ENCODE data around the gene SNU13. TPM values are rescaled to one million over a fixed set of nuclear protein-coding genes. Genes with fewer than 3 reads are reported as not detected.
"Not testable (repeated sequence)": the region's sequence is repeated elsewhere in the genome, so short reads cannot be mapped to it uniquely, and the experiment has no call there.

The SNU13 gene
- total and polyA plus RNA-seq, 7 donors, result 69.8 to 146 (median 105) TPM

GRCh38 chr22:41642331-41643110, 46.1 kb downstream of the SNU13 start:
- intact Hi-C loops (cut with DNase I), result no loop called here
- no peak overlapping the region for H3K27ac ChIP-seq
- TF ChIP-seq EP300 (IDR thresholded peaks at IDR 0.05) (no peak), POLR2AphosphoS5 (IDR thresholded peaks at IDR 0.05) (no peak), CTCF (IDR thresholded peaks at IDR 0.05) (no peak)
- WGBS, 2 donors, result 91 to 96% methylated on average over 6 of the region's 6 CpGs
- DNase-seq, result no peak
- no peak overlapping the region for H3K4me3 ChIP-seq
- peaks cover 21 to 97% (median 61%) of the 10 kb centered on the region in 4 donors for H3K36me3 ChIP-seq
- no peaks in the 10 kb centered on the region for H3K4me1 ChIP-seq
- no peaks in the 10 kb centered on the region for H3K9me3 ChIP-seq
- H3K27me3 ChIP-seq, result no peaks in the 10 kb centered on the region

- 96 to 99% methylated on average over 7 of the region's 7 CpGs for WGBS, 2 donors
- Histone ChIP-seq H3K27ac (no peak overlapping the region), H3K4me3 (no peak overlapping the region), H3K27me3 (no peaks in the 10 kb centered on the region), H3K9me3 (no peaks in the 10 kb centered on the region), H3K36me3 (peaks cover 19 to 97% (median 60%) of the 10 kb centered on the region in 4 donors), H3K4me1 (no peaks in the 10 kb centered on the region)
- TF ChIP-seq EP300 (IDR thresholded peaks at IDR 0.05), result no peak
- no peak for TF ChIP-seq CTCF (IDR thresholded peaks at IDR 0.05)
- no peak for TF ChIP-seq POLR2A (IDR thresholded peaks at IDR 0.05)
- no peak for TF ChIP-seq POLR2AphosphoS5 (IDR thresholded peaks at IDR 0.05)
- intact Hi-C loops (cut with DNase I), result no loop called here
- DNase-seq, result no peak
Observed at GRCh38 chr22:41641854-41642253, 46.8 kb downstream of the SNU13 start.

GRCh38 chr22:41638748-41639147, 49.9 kb downstream of the SNU13 start:
- Histone ChIP-seq H3K27me3 (no peaks in the 10 kb centered on the region), H3K9me3 (no peaks in the 10 kb centered on the region), H3K4me3 (no peak overlapping the region), H3K4me1 (peaks cover 0 to 7% (median 0%) of the 10 kb centered on the region in 4 donors), H3K27ac (no peak overlapping the region), H3K36me3 (peaks cover 23 to 97% (median 57%) of the 10 kb centered on the region in 4 donors)
- intact Hi-C loops (cut with DNase I), result no loop called here
- TF ChIP-seq POLR2A (IDR thresholded peaks at IDR 0.05) (no peak), CTCF (IDR thresholded peaks at IDR 0.05) (no peak), EP300 (IDR thresholded peaks at IDR 0.05) (no peak), POLR2AphosphoS5 (IDR thresholded peaks at IDR 0.05) (no peak)
- WGBS, 2 donors, result 89 to 94% methylated on average over 5 of the region's 5 CpGs
- DNase-seq, result no peak

GRCh38 chr22:41638124-41638523, 50.5 kb downstream of the SNU13 start:
- Histone ChIP-seq H3K36me3 (peaks cover 27 to 98% (median 55%) of the 10 kb centered on the region in 4 donors), H3K9me3 (no peaks in the 10 kb centered on the region), H3K4me3 (no peak overlapping the region), H3K4me1 (peaks cover 0 to 7% (median 0%) of the 10 kb centered on the region in 4 donors), H3K27me3 (no peaks in the 10 kb centered on the region), H3K27ac (no peak overlapping the region)
- 95 to 96% methylated on average over 5 of the region's 5 CpGs for WGBS, 2 donors
- TF ChIP-seq POLR2A (IDR thresholded peaks at IDR 0.05) (no peak), POLR2AphosphoS5 (IDR thresholded peaks at IDR 0.05) (no peak), CTCF (IDR thresholded peaks at IDR 0.05) (no peak), EP300 (IDR thresholded peaks at IDR 0.05) (no peak)
- intact Hi-C loops (cut with DNase I), result no loop called here
- DNase-seq, result no peak

- H3K4me3 ChIP-seq; intact Hi-C loops (cut with DNase I); DNase-seq; H3K4me1 ChIP-seq; H3K27ac ChIP-seq; H3K9me3 ChIP-seq; H3K27me3 ChIP-seq: not testable (repeated sequence)
- 96 to 97% methylated on average over 8 of the region's 8 CpGs for WGBS, 2 donors
- peaks cover 27 to 98% (median 50%) of the 10 kb centered on the region in 4 donors for H3K36me3 ChIP-seq
Observed at GRCh38 chr22:41637623-41638022, 51.0 kb downstream of the SNU13 start.

Measured in sigmoid colon (tissue), 7 donors.